Stimulated activated CD4-positive, alpha-beta T cell treated with anti-CD3 and anti-CD28 coated beads, Interleukin-1b, Interleukin-23, amount 100 ng/mL, for 24 hours (primary cell): Measurements from ENCODE around the gene SACM1L.

Source experiments
- DNase-seq, 4 experiments: peaks; one replicate each; pipeline ENCODE4 v3.0.0-alpha.2; 2020; ENCODE audit warnings: low read depth in 4 of 4, low spot score in 1 of 4

The SACM1L gene

GRCh38 chr3:45781841-45782240 is 92.6 kb downstream of the SACM1L start:
- no peak for DNase-seq

- no peak for DNase-seq
These were observed 93.2 kb downstream of the SACM1L start for GRCh38 chr3:45782381-45782780.

GRCh38 chr3:45783667-45784066 is 94.5 kb downstream of the SACM1L start:
- DNase-seq = no peak

- DNase-seq = no peak
These were observed 96.5 kb downstream of the SACM1L start for GRCh38 chr3:45785605-45786150.

GRCh38 chr3:45786801-45787495 is 97.8 kb downstream of the SACM1L start:
- DNase-seq = no peak

GRCh38 chr3:45787551-45787950 is 98.4 kb downstream of the SACM1L start:
- DNase-seq = no peak

GRCh38 chr3:45789235-45789812 is 100.1 kb downstream of the SACM1L start:
- DNase-seq = no peak

GRCh38 chr3:45790596-45790995 is 101.4 kb downstream of the SACM1L start:
- DNase-seq = no peak

- no peak for DNase-seq
These were observed 102.8 kb downstream of the SACM1L start for GRCh38 chr3:45792036-45792435.

- DNase-seq = no peak
These were observed 103.4 kb downstream of the SACM1L start for GRCh38 chr3:45792516-45793172.

GRCh38 chr3:45793482-45794176 is 104.4 kb downstream of the SACM1L start:
- no peak for DNase-seq

GRCh38 chr3:45794177-45794560 is 105.0 kb downstream of the SACM1L start:
- no peak for DNase-seq

- DNase-seq = no peak
These were observed 105.5 kb downstream of the SACM1L start for GRCh38 chr3:45794660-45795059.
